Endothelial cell of umbilical vein (primary cell): ENCODE measurements around the gene PGAM4. TPM values are rescaled to one million over a fixed set of nuclear protein-coding genes. Genes with fewer than 3 reads are reported as not detected.

ENCODE experiments used
- BruUV-seq: library from RNA; stranded (reverse); fragments of 400-500 nt; replicated peaks from 2 replicates; lab custom pipeline; 2021; lab: Mats Ljungman, UMichigan
- CTCF ChIA-PET: fragments of 300-600, 350-600 bp; sonication (Branson Sonifier 250); formaldehyde crosslinking; loops from one replicate; lab custom pipeline; 2021; ENCODE audit warnings: antibody characterized with exemption, inconsistent platforms; lab: Charles Lee
- POLR2A ChIA-PET: fragments of 300-600, 350-600 bp; sonication (Branson Sonifier 250); formaldehyde crosslinking; loops from one replicate; lab custom pipeline; 2021; ENCODE audit warnings: antibody characterized with exemption, inconsistent platforms; lab: Charles Lee
- DNase-seq: peaks from one replicate; pipeline ENCODE4 v3.0.0-alpha.2; 2011; ENCODE audit warnings: low read depth, low spot score
- FAIRE-seq: peaks from 2 replicates; lab custom pipeline; 2011; peaks lifted over from hg19 to GRCh38; lab: Jason Lieb, UNC
- H2AFZ ChIP-seq: 2 replicates; pipeline ENCODE4 v1.6.0; 2012; ENCODE audit warnings: low read depth, low read length, control low read depth, inconsistent platforms
- H3K27ac ChIP-seq: 2 replicates; pipeline ENCODE4 v1.5.1; 2011; ENCODE audit warnings: low read depth, mild to moderate bottlenecking, control low read depth, low read length, moderate library complexity; ENCODE audit not compliant: insufficient read depth
- H3K27me3 ChIP-seq, 2 experiments: 2 replicates each; pipeline versions ENCODE4 v1.6.0 to v1.6.1; 2011; ENCODE audit warnings: low read length in 2 of 2, mixed read lengths in 1 of 2; ENCODE audit not compliant: control insufficient read depth in 2 of 2, insufficient read depth in 2 of 2
- H3K36me3 ChIP-seq, 2 experiments: 2 replicates in 1 of 2; 3 replicates in 1 of 2; pipeline ENCODE4 v1.5.1; 2011; ENCODE audit warnings: low read length in 2 of 2, mild to moderate bottlenecking in 1 of 2, moderate library complexity in 1 of 2; ENCODE audit not compliant: control insufficient read depth in 2 of 2, insufficient read depth in 2 of 2; ENCODE audit errors: extremely low read depth in 1 of 2
- H3K4me1 ChIP-seq: 3 replicates; pipeline ENCODE4 v1.5.1; 2011; ENCODE audit warnings: mild to moderate bottlenecking, low read length; ENCODE audit not compliant: control insufficient read depth, insufficient read depth; ENCODE audit errors: extremely low read depth
- H3K4me2 ChIP-seq: 2 replicates; pipeline ENCODE4 v1.6.1; 2011; ENCODE audit warnings: low read length, control low read depth, mixed read lengths; ENCODE audit not compliant: insufficient read depth
- H3K4me3 ChIP-seq, 3 experiments: fragments of 200-600 bp in 1 of 3; sonication (generic), shearing (Covaris generic) in 1 of 3; replicated peaks in 1 of 3; 2 replicates each; pipeline ENCODE4 v1.5.1; 2011 to 2016; ENCODE audit warnings: control low read depth in 3 of 3, low read length in 3 of 3, mild to moderate bottlenecking in 2 of 3, inconsistent platforms in 1 of 3, low read depth in 1 of 3, moderate library complexity in 1 of 3; ENCODE audit not compliant: insufficient read depth in 1 of 3
- H3K79me2 ChIP-seq: 2 replicates; pipeline ENCODE4 v1.6.0; 2012; ENCODE audit warnings: low read length, inconsistent platforms; ENCODE audit not compliant: control insufficient read depth, insufficient read depth
- H3K9ac ChIP-seq: replicated peaks from 2 replicates; pipeline ENCODE3; 2011; ENCODE audit warnings: low read length, control low read depth; ENCODE audit not compliant: insufficient read depth; ENCODE audit errors: extremely low read depth
- H3K9me1 ChIP-seq: replicated peaks from 3 replicates; pipeline ENCODE4 v1.6.0; 2011; ENCODE audit warnings: mild to moderate bottlenecking, low read length; ENCODE audit not compliant: control insufficient read depth, insufficient read depth; ENCODE audit errors: extremely low read depth
- H3K9me3 ChIP-seq: replicated peaks from 2 replicates; pipeline ENCODE4 v1.5.1; 2012; ENCODE audit warnings: low read length, inconsistent platforms; ENCODE audit not compliant: control insufficient read depth, insufficient read depth
- H4K20me1 ChIP-seq: replicated peaks from 2 replicates; pipeline ENCODE3; 2011; ENCODE audit warnings: mild to moderate bottlenecking, low read length; ENCODE audit not compliant: control insufficient read depth, insufficient read depth; ENCODE audit errors: extremely low read depth
- EZH2 ChIP-seq: IDR thresholded peaks from 2 replicates; pipeline ENCODE4 v1.6.1; 2012; ENCODE audit warnings: borderline replicate concordance, low read depth, mild to moderate bottlenecking, moderate library complexity, low read length, inconsistent platforms; ENCODE audit not compliant: severe bottlenecking
- FOS ChIP-seq: IDR thresholded peaks from 2 replicates; pipeline ENCODE4 v1.6.1; 2011; ENCODE audit warnings: mild to moderate bottlenecking, low read length, moderate library complexity, borderline replicate concordance; ENCODE audit not compliant: insufficient read depth
- GATA2 ChIP-seq: IDR thresholded peaks from 2 replicates; pipeline ENCODE4 v1.7.0; 2011; ENCODE audit warnings: low read depth, mild to moderate bottlenecking, moderate library complexity, mixed read lengths, low read length; ENCODE audit not compliant: insufficient read length, insufficient read depth
- JUN ChIP-seq: IDR thresholded peaks from 2 replicates; pipeline ENCODE4 v1.6.1; 2011; ENCODE audit warnings: borderline replicate concordance, low read depth; ENCODE audit not compliant: insufficient read length, insufficient read depth
- MYC ChIP-seq: IDR thresholded peaks from one replicate; pipeline ENCODE4 v1.6.1; 2011; ENCODE audit warnings: mild to moderate bottlenecking, low read depth, low read length
- POLR2AphosphoS5 ChIP-seq: IDR thresholded peaks from 2 replicates; pipeline ENCODE4 v1.6.1; 2012; ENCODE audit warnings: low read depth, mild to moderate bottlenecking, control low read depth, low read length, moderate library complexity; ENCODE audit not compliant: insufficient read depth
- dilution Hi-C: fragments of 300-500 bp; cut with MboI; formaldehyde crosslinking; loops from one replicate; pipeline ENCODE4 v1.15.0; 2019; ENCODE audit warnings: low sequenced_read_pairs; ENCODE audit not compliant: extremely low pct_ligation_motif_present
- intact Hi-C: fragments of 100-400 bp; cut with micrococcal nuclease; formaldehyde crosslinking; loops from one replicate; pipeline ENCODE4 v1.10.0; 2022
- polyA plus RNA-seq, 4 experiments: library from polyadenylated mRNA; depleted of rRNA in 3 of 4; stranded (reverse) in 3 of 4; unstranded in 1 of 4; fragments of >200 nt; gene quantifications; 2 replicates each; pipeline versions ENCODE4 v1.2.1 to v1.2.3, GENCODE V29; 2011 to 2012; ENCODE audit warnings: missing spikeins in 1 of 4
- total RNA-seq: library from RNA; stranded (reverse); gene quantifications from 2 replicates; pipeline ENCODE4 v1.2.3, GENCODE V29; 2021
- TF ChIP-seq, protein P1 (sequence below), 2 donors: IDR thresholded peaks; 1 replicate in 1 of 2; 2 replicates in 1 of 2; pipeline ENCODE4 v1.5.1; 2011; ENCODE audit warnings: low read length in 2 of 2, mild to moderate bottlenecking in 2 of 2, moderate library complexity in 2 of 2, control low read depth in 1 of 2, inconsistent platforms in 1 of 2, low read depth in 1 of 2; ENCODE audit not compliant: insufficient read depth in 1 of 2; ENCODE audit errors: extremely low read depth in 1 of 2
- TF ChIP-seq, protein P2 (sequence below): IDR thresholded peaks from 2 replicates; pipeline ENCODE4 v1.6.1; 2011; ENCODE audit not compliant: insufficient read depth, insufficient read length

The PGAM4 gene
- total and polyA plus RNA-seq, 2 donors (not counting 3 experiments of a cell fraction or from before 2014, with no cell fraction given), result 0.12 TPM; not detected in 1

DNA sequence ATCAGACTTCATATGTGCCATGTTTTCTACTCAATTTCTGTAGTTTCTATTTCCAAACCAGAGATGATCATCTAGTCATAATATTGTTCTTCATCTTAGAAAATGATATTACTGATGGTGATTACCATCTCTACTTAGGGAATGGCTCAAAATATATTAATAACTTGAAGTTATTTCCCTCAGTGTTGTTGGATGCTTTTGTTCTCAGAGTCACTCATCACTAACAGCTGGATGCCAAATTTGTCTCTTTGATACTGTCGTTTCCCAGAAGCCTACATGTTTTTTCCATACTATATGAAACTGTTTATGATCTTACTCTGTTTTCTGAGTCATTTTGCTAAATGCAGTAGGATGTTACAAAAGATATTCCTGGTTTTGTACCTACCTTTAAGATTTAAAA, 8.9 kb downstream of the PGAM4 start:
- dilution Hi-C loops, result no loop called here
- Histone ChIP-seq H3K27ac (no peak overlapping the region), H3K4me1 (peaks cover 19% of the 10 kb centered on the region), H3K27me3 (no peaks in the 10 kb centered on the region), H3K4me3 (no peak overlapping the region), H3K9me1 (no peaks in the 10 kb centered on the region), H3K36me3 (no peaks in the 10 kb centered on the region), H3K79me2 (no peaks in the 10 kb centered on the region), H3K4me2 (no peak overlapping the region), H2AFZ (no peak overlapping the region), H3K9me3 (no peaks in the 10 kb centered on the region), H4K20me1 (no peaks in the 10 kb centered on the region), H3K9ac (no peak overlapping the region)
- CTCF ChIA-PET, result no interaction called here
- BruUV-seq, result no TSS peak
- FAIRE-seq, result no peak
- POLR2A ChIA-PET, result no interaction called here
- TF ChIP-seq, protein P1, sequence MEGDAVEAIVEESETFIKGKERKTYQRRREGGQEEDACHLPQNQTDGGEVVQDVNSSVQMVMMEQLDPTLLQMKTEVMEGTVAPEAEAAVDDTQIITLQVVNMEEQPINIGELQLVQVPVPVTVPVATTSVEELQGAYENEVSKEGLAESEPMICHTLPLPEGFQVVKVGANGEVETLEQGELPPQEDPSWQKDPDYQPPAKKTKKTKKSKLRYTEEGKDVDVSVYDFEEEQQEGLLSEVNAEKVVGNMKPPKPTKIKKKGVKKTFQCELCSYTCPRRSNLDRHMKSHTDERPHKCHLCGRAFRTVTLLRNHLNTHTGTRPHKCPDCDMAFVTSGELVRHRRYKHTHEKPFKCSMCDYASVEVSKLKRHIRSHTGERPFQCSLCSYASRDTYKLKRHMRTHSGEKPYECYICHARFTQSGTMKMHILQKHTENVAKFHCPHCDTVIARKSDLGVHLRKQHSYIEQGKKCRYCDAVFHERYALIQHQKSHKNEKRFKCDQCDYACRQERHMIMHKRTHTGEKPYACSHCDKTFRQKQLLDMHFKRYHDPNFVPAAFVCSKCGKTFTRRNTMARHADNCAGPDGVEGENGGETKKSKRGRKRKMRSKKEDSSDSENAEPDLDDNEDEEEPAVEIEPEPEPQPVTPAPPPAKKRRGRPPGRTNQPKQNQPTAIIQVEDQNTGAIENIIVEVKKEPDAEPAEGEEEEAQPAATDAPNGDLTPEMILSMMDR (IDR thresholded peaks at IDR 0.05; ENCODE audit: extremely low read depth in 1 of 2, insufficient read depth in 1 of 2, low read depth in 1 of 2, low read length in 2 of 2), result no peak
- TF ChIP-seq GATA2 (no peak), EZH2 (no peak), POLR2AphosphoS5 (no peak), FOS (no peak), JUN (no peak), MYC (no peak)
- TF ChIP-seq, protein P2, sequence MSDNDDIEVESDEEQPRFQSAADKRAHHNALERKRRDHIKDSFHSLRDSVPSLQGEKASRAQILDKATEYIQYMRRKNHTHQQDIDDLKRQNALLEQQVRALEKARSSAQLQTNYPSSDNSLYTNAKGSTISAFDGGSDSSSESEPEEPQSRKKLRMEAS, result no peak
- intact Hi-C loops, result loop anchor here (5.0 kb wide), 1 partner anchor 518 kb away; no protein-coding TSS in a partner anchor
- no peak for DNase-seq
